IPS-15b (cell line): ENCODE results near the gene HUNK.

Experiments
- H3K27me3 ChIP-seq: one replicate; pipeline ENCODE4 v1.6.1; 2013; ENCODE audit warnings: low read length; ENCODE audit not compliant: control insufficient read depth, insufficient read depth
- H3K36me3 ChIP-seq: one replicate; pipeline ENCODE4 v1.6.1; 2013; ENCODE audit warnings: low read length; ENCODE audit not compliant: control insufficient read depth, insufficient read depth
- H3K4me1 ChIP-seq: one replicate; pipeline ENCODE4 v1.6.1; 2013; ENCODE audit warnings: mild to moderate bottlenecking, low read length; ENCODE audit not compliant: control insufficient read depth, insufficient read depth
- H3K4me3 ChIP-seq: one replicate; pipeline ENCODE4 v1.5.1; 2013; ENCODE audit warnings: low read depth, low read length
- H3K9ac ChIP-seq: one replicate; pipeline ENCODE4 v1.6.1; 2013; ENCODE audit warnings: low read depth, mild to moderate bottlenecking, low read length
- H3K9me3 ChIP-seq: one replicate; pipeline ENCODE4 v1.6.1; 2013; ENCODE audit warnings: mild to moderate bottlenecking, low read length; ENCODE audit not compliant: control insufficient read depth, insufficient read depth

HUNK gene

DNA sequence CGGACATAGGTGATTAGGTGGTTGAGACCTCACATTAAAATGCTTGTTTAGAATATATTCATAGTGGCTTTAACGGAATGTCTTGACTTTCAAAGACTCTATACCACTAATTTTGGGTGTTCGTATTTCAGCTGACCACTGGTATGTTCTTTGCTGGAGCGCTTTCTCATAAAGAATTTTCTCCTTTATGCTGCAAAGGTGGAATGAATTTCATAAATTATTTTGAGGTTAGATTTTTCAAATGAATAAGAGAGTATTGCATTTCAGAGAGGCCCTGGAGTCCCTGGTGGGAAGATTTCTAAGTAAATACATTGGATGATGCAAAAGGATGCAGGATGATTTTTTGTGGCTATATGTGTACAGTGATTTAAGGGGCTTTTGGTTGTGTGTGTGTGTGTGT is 55.8 kb downstream of the HUNK start:
- no peaks in the 10 kb centered on the region for H3K36me3 ChIP-seq
- no peaks in the 10 kb centered on the region for H3K27me3 ChIP-seq
- no peaks in the 10 kb centered on the region for H3K9me3 ChIP-seq
- H3K9ac ChIP-seq: no peak overlapping the region
- peaks cover 9% of the 10 kb centered on the region for H3K4me1 ChIP-seq
- no peak overlapping the region for H3K4me3 ChIP-seq

DNA sequence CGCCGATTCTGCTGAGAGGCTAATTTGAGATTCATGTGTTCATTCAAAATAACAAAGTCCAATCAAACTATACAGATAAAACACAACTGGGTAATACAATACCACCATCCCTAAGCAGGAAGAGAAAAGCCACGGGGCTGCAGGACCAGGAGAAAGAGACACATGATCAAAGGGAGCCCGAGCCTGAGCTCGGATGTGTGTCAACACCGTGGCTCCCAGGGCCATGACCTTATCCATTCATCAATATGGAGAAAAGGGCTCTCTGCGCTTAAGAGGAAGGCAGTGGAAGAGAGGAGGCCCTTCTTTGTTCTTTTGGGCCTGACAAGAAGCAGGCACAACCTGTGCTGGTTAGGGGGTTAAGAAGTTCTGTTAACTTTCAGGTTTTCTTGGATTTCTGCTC is 56.7 kb downstream of the HUNK start:
- Histone ChIP-seq H3K9me3 (no peaks in the 10 kb centered on the region), H3K9ac (no peak overlapping the region), H3K27me3 (no peaks in the 10 kb centered on the region), H3K36me3 (no peaks in the 10 kb centered on the region), H3K4me3 (no peak overlapping the region), H3K4me1 (peaks cover 9% of the 10 kb centered on the region)

DNA sequence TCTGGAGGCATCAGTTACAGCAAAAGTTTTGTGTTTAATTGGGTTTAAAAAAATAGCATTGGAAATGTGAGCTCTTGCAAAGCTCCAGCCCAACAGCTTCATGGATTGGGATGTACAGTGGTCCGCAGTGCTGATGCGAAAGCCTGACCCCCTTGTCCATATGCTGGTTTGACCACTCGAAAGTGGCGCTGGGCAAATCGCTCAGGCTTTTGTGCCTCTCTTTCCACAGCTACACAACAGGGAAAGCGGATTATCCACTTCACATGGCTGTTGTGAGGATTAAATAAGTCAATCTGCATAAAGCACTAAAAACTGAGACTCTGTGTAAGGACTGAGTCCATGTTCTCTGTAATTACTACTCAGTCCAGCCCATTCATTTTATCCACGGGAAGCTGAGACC is 57.2 kb downstream of the HUNK start:
- peaks cover 9% of the 10 kb centered on the region for H3K4me1 ChIP-seq
- no peak overlapping the region for H3K9ac ChIP-seq
- H3K27me3 ChIP-seq: no peaks in the 10 kb centered on the region
- no peak overlapping the region for H3K4me3 ChIP-seq
- no peaks in the 10 kb centered on the region for H3K36me3 ChIP-seq
- H3K9me3 ChIP-seq: no peaks in the 10 kb centered on the region

DNA sequence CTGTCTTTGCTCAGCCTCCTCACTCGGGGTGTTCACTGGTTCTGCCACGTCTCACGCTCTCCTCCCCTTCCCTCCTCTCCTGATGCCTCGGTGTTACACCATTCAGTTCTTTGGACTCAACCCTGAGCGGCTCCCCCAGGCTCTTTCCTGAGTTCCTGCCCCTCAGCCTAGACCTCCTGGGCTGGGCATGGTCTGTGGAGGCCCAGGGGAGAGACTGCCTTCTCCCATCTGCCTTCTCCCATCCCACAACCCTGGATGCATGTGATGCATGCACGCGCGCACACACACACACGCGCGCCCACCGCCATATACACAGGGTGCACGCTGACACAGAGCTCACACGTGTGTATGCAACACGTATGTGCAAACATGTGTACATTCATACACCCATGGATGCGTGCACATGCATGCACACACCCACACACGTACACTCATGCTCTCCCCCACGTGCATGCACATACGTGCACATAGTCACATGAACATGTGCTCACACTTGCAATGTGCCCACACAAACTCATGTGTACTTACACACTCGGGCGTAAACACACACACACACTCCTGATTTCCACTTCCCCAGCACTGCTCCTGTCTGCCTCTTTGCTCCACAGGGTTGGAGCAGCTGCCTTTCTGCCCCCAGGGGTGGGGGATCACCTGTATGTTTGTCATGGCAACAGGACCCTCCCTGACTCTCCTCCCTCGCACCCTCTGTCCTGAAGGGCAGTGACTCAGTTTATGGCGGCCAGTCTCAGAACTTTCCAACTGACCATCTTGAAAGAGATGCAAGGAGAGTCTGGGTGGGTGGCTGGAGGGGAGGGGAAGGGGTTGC is 59.0 kb downstream of the HUNK start:
- Histone ChIP-seq H3K4me1 (peaks cover 9% of the 10 kb centered on the region), H3K27me3 (no peaks in the 10 kb centered on the region)

DNA sequence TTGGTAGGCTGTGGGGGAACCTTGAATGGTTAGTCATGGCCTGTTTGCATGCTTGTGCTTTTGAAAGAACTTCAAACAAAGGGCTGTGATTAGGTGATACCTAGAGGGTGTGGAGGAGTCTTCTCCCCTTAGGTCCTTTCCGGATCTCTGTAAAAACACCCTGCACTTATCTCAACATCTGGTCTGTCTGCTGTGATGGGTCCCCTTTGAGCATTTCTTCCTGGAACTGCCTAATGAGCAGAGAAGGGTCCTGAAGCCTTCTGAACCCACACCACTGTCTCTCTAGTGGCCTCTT is 59.6 kb downstream of the HUNK start:
- Histone ChIP-seq H3K9me3 (no peaks in the 10 kb centered on the region), H3K36me3 (no peaks in the 10 kb centered on the region), H3K9ac (no peak overlapping the region), H3K4me3 (no peak overlapping the region), H3K4me1 (peaks cover 9% of the 10 kb centered on the region), H3K27me3 (no peaks in the 10 kb centered on the region)

More for the DNA sequence above, 59.0 kb downstream of the HUNK start:
- H3K4me3 ChIP-seq: no peak overlapping the region
- H3K36me3 ChIP-seq: no peaks in the 10 kb centered on the region
- no peak overlapping the region for H3K9ac ChIP-seq
- H3K9me3 ChIP-seq: no peaks in the 10 kb centered on the region

DNA sequence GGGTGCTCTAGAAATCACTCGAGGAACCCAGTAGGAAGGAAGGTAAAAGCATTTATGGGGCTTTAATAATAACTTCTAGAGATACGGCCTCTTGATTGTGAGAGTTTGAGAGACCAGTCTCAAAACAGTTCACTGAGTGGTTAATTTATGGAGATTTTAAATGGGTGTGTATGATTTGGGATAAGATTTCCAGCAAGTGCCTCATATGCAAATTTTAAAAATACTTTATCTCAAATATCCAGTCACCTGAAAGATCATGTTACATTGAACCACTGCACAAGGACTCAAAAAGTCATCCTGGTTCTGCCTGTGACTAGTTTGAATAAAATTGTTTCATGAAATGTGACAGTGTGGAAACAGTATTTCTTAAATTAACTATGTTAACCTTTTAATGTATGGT is 64.5 kb downstream of the HUNK start:
- H3K9me3 ChIP-seq: no peaks in the 10 kb centered on the region
- H3K9ac ChIP-seq: no peak overlapping the region
- H3K27me3 ChIP-seq: no peaks in the 10 kb centered on the region
- no peak overlapping the region for H3K4me3 ChIP-seq
- H3K36me3 ChIP-seq: no peaks in the 10 kb centered on the region
- peaks cover 4% of the 10 kb centered on the region for H3K4me1 ChIP-seq

DNA sequence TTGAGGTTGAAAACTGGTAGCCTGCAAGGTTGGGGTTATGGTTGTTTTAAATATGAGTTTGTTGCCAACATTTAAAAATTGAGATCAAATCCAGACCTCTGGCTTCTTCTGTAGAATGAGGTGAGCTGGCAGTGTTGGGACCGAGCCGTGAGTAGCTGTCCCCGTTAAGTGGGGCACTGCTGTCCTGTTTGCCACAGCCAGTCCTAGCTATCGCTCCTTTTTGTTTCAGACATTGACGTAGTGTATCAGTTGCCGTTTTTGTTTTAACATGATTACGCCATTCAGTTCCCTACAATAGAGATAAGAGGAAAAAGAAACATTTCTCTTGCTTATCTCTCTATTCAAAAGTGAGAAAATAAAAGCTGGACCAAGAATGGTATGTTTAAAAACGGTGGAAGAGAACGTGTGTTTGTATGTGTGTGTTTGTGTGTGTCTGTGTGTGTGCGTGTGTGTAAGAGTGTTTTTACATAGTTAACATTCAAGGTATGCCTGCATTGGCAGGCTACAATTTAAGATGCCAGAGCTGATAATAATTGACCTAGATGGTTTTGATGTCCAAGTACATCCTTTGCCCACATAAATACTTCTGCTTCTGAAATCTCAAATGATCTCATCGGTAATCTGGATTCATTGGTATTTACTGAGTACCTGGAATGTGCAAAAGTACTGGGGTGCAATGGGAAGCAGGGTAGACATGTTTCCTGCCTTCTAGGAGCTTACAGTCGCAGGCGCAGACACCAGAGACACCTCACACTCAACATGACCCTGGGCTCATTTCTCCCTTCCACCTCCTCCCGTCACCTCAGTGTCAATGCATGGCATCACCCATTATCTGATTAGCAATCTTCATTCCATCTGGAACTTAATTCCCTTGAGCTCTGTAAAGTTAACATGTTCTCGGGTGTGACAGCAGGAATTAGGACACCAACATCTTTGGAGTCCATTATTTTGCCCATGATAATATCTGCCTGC is 65.8 kb downstream of the HUNK start:
- H3K9me3 ChIP-seq: no peaks in the 10 kb centered on the region
- no peak overlapping the region for H3K9ac ChIP-seq
- peaks cover 7% of the 10 kb centered on the region for H3K4me1 ChIP-seq
- H3K36me3 ChIP-seq: no peaks in the 10 kb centered on the region
- no peaks in the 10 kb centered on the region for H3K27me3 ChIP-seq
- no peak overlapping the region for H3K4me3 ChIP-seq

DNA sequence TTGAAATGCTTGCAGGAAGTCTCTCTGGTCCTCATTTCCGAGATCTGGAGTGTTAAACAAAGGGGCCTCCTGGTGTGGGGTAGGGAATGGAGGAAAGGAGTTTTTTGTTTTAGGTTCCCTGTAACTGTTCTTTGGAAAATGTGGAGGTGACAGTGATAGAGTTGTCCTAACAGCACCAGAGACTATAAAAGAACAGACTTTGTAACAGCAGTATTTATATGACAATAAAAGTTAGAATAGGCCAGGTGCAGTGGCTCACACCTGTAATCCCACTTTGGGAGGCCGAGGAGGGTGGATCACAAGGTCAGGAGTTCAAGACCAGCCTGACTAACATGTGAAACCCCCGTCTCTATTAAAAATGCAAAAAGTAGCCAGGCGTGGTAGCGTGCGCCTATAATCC is 68.9 kb downstream of the HUNK start:
- Histone ChIP-seq H3K36me3 (no peaks in the 10 kb centered on the region), H3K4me3 (no peak overlapping the region), H3K9ac (no peak overlapping the region), H3K4me1 (peaks cover 17% of the 10 kb centered on the region), H3K27me3 (no peaks in the 10 kb centered on the region), H3K9me3 (no peaks in the 10 kb centered on the region)

DNA sequence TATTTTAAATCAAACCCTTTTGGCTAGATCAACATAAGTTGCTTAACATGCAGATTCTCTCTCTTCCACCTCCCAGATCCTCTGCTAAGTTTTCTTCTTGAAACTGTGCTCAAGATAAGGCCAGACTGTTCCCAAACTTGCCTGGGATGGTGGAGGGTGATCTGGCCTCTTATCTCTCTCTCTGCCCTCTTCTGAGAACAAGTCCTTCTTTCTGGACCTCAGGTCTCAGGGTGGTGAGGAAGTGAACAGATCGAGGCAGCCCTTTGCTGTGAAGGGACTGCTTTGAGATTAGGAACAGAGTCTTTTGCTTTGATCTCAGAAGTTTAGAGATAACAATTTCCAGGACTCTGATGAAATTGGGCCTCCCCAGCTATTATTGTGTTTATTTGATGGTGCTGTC is 70.7 kb downstream of the HUNK start:
- H3K9me3 ChIP-seq: no peaks in the 10 kb centered on the region
- H3K4me1 ChIP-seq: peaks cover 17% of the 10 kb centered on the region
- H3K36me3 ChIP-seq: no peaks in the 10 kb centered on the region
- H3K27me3 ChIP-seq: no peaks in the 10 kb centered on the region
- no peak overlapping the region for H3K9ac ChIP-seq
- no peak overlapping the region for H3K4me3 ChIP-seq

DNA sequence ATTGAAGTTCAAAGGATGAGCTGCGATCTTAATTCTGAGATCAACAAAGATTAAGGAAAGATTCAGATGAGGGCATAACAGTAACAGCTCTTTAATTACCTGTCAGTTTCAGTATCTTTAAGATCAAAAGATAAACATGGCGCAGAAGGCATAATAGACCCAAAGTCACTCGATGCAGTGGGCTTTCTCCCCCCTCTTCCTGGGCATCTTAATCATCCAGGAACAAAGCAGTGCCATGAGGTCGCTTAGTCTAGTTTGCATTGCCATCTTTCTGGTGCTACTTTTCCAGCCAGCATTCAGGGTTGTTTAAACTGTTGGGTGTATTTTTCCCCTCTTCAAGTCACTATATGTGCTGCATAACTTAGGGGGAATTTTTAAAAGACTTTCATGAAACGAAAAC is 72.3 kb downstream of the HUNK start:
- no peak overlapping the region for H3K9ac ChIP-seq
- no peak overlapping the region for H3K4me3 ChIP-seq
- no peaks in the 10 kb centered on the region for H3K9me3 ChIP-seq
- no peaks in the 10 kb centered on the region for H3K27me3 ChIP-seq
- peaks cover 9% of the 10 kb centered on the region for H3K36me3 ChIP-seq
- peaks cover 17% of the 10 kb centered on the region for H3K4me1 ChIP-seq

DNA sequence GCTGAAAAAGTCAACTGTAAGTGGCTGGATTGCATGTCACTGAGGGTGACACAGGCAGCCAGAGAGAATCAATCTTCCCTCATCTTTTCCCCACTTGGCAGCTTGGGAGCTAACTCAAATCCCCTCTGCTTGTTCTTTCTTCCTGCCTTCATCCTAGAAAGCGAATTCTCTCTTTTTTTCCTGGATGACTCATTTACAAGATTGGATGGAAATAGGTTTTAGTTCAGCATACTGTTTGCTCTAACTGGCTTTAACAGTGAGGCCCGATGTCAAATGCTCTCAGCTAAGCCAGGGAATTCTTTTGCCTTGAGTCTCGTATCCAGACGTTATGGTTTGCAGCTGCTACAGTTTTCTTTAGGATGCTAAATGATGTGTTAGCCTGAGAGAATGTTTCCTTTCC is 72.7 kb downstream of the HUNK start:
- H3K9ac ChIP-seq: no peak overlapping the region
- H3K36me3 ChIP-seq: peaks cover 9% of the 10 kb centered on the region
- H3K4me1 ChIP-seq: peaks cover 17% of the 10 kb centered on the region
- H3K9me3 ChIP-seq: no peaks in the 10 kb centered on the region
- no peak overlapping the region for H3K4me3 ChIP-seq
- H3K27me3 ChIP-seq: no peaks in the 10 kb centered on the region

DNA sequence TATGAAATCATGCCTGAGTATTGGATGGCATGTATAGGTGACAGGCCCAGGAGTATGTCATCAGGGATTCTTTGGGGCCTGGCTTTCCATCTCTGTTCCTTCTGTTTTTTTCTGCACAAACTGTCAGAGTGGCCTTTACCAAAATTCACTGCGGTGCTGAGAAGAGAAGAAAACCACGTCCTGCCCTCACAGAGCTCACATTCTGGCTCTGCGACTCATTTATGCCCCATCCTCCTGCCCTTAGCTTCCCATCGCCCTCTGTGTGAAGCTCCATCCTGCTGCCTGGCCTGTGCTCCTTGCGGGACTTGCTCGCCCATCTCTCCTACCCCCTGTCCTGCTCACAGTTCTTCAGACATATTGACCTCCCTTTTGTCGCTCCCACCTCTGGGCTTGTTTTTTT is 73.4 kb downstream of the HUNK start:
- no peak overlapping the region for H3K4me3 ChIP-seq
- peaks cover 17% of the 10 kb centered on the region for H3K4me1 ChIP-seq
- H3K36me3 ChIP-seq: peaks cover 9% of the 10 kb centered on the region
- H3K27me3 ChIP-seq: no peaks in the 10 kb centered on the region
- H3K9ac ChIP-seq: no peak overlapping the region
- H3K9me3 ChIP-seq: no peaks in the 10 kb centered on the region
